Common myeloid progenitor, CD34-positive (primary cell): ENCODE measurements around the gene C14orf180.

ENCODE experiments used
- CTCF ChIA-PET: fragments of 350-600 bp; sonication (Branson Sonifier 250); formaldehyde crosslinking; loops from one replicate; lab custom pipeline; 2021; ENCODE audit warnings: antibody characterized with exemption; lab: Charles Lee
- POLR2A ChIA-PET: fragments of 350-600 bp; sonication (Branson Sonifier 250); formaldehyde crosslinking; loops from one replicate; lab custom pipeline; 2021; ENCODE audit warnings: antibody characterized with exemption; lab: Charles Lee
- DNase-seq, 3 donors: peaks; one replicate each; pipeline versions ENCODE4 v3.0.0 to v3.0.0-alpha.2; 2013
- H3K27ac ChIP-seq, 2 experiments: 1 replicate in 1 of 2; 2 replicates in 1 of 2; pipeline ENCODE4 v1.7.0; 2013; ENCODE audit warnings: inconsistent platforms in 2 of 2, low read length in 2 of 2, mild to moderate bottlenecking in 2 of 2, low read depth in 1 of 2, moderate library complexity in 1 of 2; ENCODE audit not compliant: severe bottlenecking in 2 of 2, insufficient read depth in 1 of 2, poor library complexity in 1 of 2
- H3K27me3 ChIP-seq, 5 experiments: replicated peaks in 2 of 5; 1 replicate in 3 of 5; 2 replicates in 2 of 5; pipeline versions ENCODE4 v1.6.1 to v1.7.0; 2013; ENCODE audit warnings: low read length in 4 of 5, mild to moderate bottlenecking in 2 of 5, moderate library complexity in 2 of 5, inconsistent platforms in 1 of 5; ENCODE audit not compliant: insufficient read depth in 5 of 5, control insufficient read depth in 4 of 5
- H3K36me3 ChIP-seq, 4 experiments: 1 replicate in 2 of 4; 2 replicates in 2 of 4; pipeline versions ENCODE4 v1.6.1 to v1.7.0; 2013; ENCODE audit warnings: low read length in 3 of 4, control low read depth in 1 of 4, mild to moderate bottlenecking in 1 of 4; ENCODE audit not compliant: control insufficient read depth in 4 of 4, insufficient read depth in 4 of 4
- H3K4me1 ChIP-seq, 4 experiments: 1 replicate in 3 of 4; 2 replicates in 1 of 4; pipeline versions ENCODE4 v1.6.1 to v1.7.1; 2013; ENCODE audit warnings: low read length in 3 of 4, mild to moderate bottlenecking in 3 of 4, control low read depth in 1 of 4, inconsistent platforms in 1 of 4, moderate library complexity in 1 of 4; ENCODE audit not compliant: control insufficient read depth in 4 of 4, insufficient read depth in 4 of 4; ENCODE audit errors: control extremely low read depth in 1 of 4
- H3K4me3 ChIP-seq, 7 experiments: 1 replicate in 4 of 7; 2 replicates in 3 of 7; pipeline versions ENCODE4 v1.5.1 to v1.7.0; 2013; ENCODE audit warnings: mild to moderate bottlenecking in 7 of 7, low read length in 6 of 7, moderate library complexity in 6 of 7, inconsistent platforms in 2 of 7, low read depth in 2 of 7, control low read depth in 1 of 7; ENCODE audit not compliant: insufficient read depth in 4 of 7, control insufficient read depth in 1 of 7; ENCODE audit errors: extremely low read depth in 1 of 7
- H3K9me3 ChIP-seq, 5 experiments: 1 replicate in 4 of 5; 2 replicates in 1 of 5; pipeline versions ENCODE4 v1.6.1 to v1.7.1; 2013; ENCODE audit warnings: low read length in 4 of 5, mild to moderate bottlenecking in 2 of 5, inconsistent platforms in 1 of 5, low read depth in 1 of 5, moderate library complexity in 1 of 5; ENCODE audit not compliant: control insufficient read depth in 4 of 5, insufficient read depth in 2 of 5; ENCODE audit errors: control extremely low read depth in 1 of 5
- WGBS: methylation state at CpG from one replicate; pipeline ENCODE4 v1.1.5; 2013; ENCODE audit not compliant: insufficient coverage; 5-methylcytosine and 5-hydroxymethylcytosine counted together

C14orf180 gene

GRCh38 chr14:104595116-104595675 is 15.6 kb downstream of the C14orf180 start:
- WGBS, result 89% methylated on average over 8 of the region's 14 CpGs
- H3K27me3 ChIP-seq, result peaks cover 0 to 20% (median 2%) of the 10 kb centered on the region in 5 experiments
- no peaks in the 10 kb centered on the region for H3K9me3 ChIP-seq
- no peak overlapping the region for H3K27ac ChIP-seq
- H3K4me1 ChIP-seq, result no peaks in the 10 kb centered on the region
- no peaks in the 10 kb centered on the region for H3K36me3 ChIP-seq
- H3K4me3 ChIP-seq, result no peak overlapping the region
- CTCF ChIA-PET, result no interaction called here
- DNase-seq, result no peak
- POLR2A ChIA-PET, result no interaction called here

GRCh38 chr14:104595911-104596450 is 16.4 kb downstream of the C14orf180 start:
- H3K36me3 ChIP-seq, result no peaks in the 10 kb centered on the region
- no peak overlapping the region for H3K27ac ChIP-seq
- 89% methylated on average over 6 of the region's 6 CpGs for WGBS
- no peaks in the 10 kb centered on the region for H3K9me3 ChIP-seq
- POLR2A ChIA-PET, result no interaction called here
- CTCF ChIA-PET, result no interaction called here
- peaks cover 0 to 24% (median 2%) of the 10 kb centered on the region in 5 experiments for H3K27me3 ChIP-seq
- no peak for DNase-seq
- no peak overlapping the region for H3K4me3 ChIP-seq
- no peaks in the 10 kb centered on the region for H3K4me1 ChIP-seq

- ChIA-PET CTCF (no interaction called here), POLR2A (no interaction called here)
- Histone ChIP-seq H3K4me3 (no peak overlapping the region), H3K27ac (no peak overlapping the region), H3K9me3 (no peaks in the 10 kb centered on the region), H3K4me1 (no peaks in the 10 kb centered on the region), H3K27me3 (peaks cover 0 to 28% (median 2%) of the 10 kb centered on the region in 5 experiments), H3K36me3 (no peaks in the 10 kb centered on the region)
- WGBS, result 94% methylated on average over 11 of the region's 11 CpGs
- no peak for DNase-seq
Observed at GRCh38 chr14:104596451-104596918, 16.9 kb downstream of the C14orf180 start.

GRCh38 chr14:104596927-104597351 is 17.4 kb downstream of the C14orf180 start:
- Histone ChIP-seq H3K27me3 (peaks cover 0 to 32% (median 2%) of the 10 kb centered on the region in 5 experiments), H3K4me1 (no peaks in the 10 kb centered on the region), H3K4me3 (no peak overlapping the region), H3K27ac (no peak overlapping the region), H3K36me3 (no peaks in the 10 kb centered on the region), H3K9me3 (no peaks in the 10 kb centered on the region)
- WGBS, result 92% methylated on average over 19 of the region's 21 CpGs
- DNase-seq, result no peak
- CTCF ChIA-PET, result no interaction called here
- POLR2A ChIA-PET, result no interaction called here

- ChIA-PET POLR2A (no interaction called here), CTCF (no interaction called here)
- 80% methylated on average over 11 of the region's 11 CpGs for WGBS
- Histone ChIP-seq H3K4me1 (no peaks in the 10 kb centered on the region), H3K27ac (no peak overlapping the region), H3K9me3 (no peaks in the 10 kb centered on the region), H3K4me3 (no peak overlapping the region), H3K36me3 (no peaks in the 10 kb centered on the region), H3K27me3 (peaks cover 0 to 33% (median 5%) of the 10 kb centered on the region in 5 experiments)
- no peak for DNase-seq
Observed at GRCh38 chr14:104597576-104597975, 18.0 kb downstream of the C14orf180 start.

DNA sequence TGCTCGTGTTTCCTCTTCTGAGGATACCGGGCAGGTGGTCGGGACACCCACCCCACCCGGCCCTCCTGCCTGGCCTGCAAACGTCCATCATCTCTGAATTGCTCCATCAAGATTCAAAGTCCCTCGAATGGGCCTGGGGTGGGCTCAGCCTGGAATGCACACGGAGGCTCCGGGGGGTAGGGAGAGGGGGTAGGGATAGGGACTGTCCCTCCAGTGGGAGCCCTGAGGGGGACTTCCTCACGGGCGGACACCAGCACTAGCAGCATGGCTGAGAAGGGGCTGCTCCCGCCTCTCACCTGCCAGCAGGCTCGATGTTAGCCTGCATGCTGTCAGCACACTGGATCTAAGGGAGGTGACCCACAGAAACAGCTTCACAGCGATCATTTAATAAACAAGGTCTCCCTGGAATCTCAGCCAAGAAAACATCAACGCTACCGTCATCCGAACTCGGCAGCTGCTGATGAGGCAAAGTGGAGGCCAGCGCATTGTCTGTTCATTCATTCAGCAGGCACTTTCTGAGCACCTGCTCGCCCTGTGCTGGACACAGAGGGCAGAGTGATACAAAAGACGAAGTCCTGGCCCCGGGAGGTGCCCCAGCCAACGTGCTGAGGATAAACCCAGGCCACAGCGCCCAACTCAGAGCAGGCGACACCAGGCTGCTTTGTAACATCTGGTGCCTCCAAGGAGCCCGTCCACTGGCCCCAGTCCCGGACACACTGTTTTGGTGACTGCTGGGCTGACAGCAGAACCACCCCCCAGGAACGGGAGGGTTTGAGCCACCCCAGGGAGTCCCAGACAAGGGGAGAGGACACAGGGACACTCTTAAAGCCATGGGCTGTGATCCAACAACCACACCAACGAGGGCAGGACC is 18.7 kb downstream of the C14orf180 start:
- WGBS, result 86% methylated on average over 25 of the region's 28 CpGs
- no peaks in the 10 kb centered on the region for H3K36me3 ChIP-seq
- H3K27ac ChIP-seq, result no peak overlapping the region
- no peaks in the 10 kb centered on the region for H3K9me3 ChIP-seq
- POLR2A ChIA-PET, result no interaction called here
- no peak for DNase-seq
- no peaks in the 10 kb centered on the region for H3K4me1 ChIP-seq
- no peak overlapping the region for H3K4me3 ChIP-seq
- peaks cover 0 to 40% (median 7%) of the 10 kb centered on the region in 5 experiments for H3K27me3 ChIP-seq
- CTCF ChIA-PET, result no interaction called here

- peaks cover 0 to 3% (median 0%) of the 10 kb centered on the region in 4 experiments for H3K4me1 ChIP-seq
- no peaks in the 10 kb centered on the region for H3K36me3 ChIP-seq
- H3K4me3 ChIP-seq, result no peak overlapping the region
- ChIA-PET CTCF (no interaction called here), POLR2A (no interaction called here)
- no peaks in the 10 kb centered on the region for H3K9me3 ChIP-seq
- DNase-seq, result no peak
- H3K27ac ChIP-seq, result no peak overlapping the region
- peaks cover 0 to 45% (median 10%) of the 10 kb centered on the region in 5 experiments for H3K27me3 ChIP-seq
- 90% methylated on average over 12 of the region's 12 CpGs for WGBS
Observed at GRCh38 chr14:104598910-104599273, 19.3 kb downstream of the C14orf180 start.
